ENCODE results near the gene PRR3. TPM values are rescaled to one million over a fixed set of nuclear protein-coding genes. Genes with fewer than 3 reads are reported as not detected.

Gene PRR3
- total RNA-seq, 1 donor from 2014 or later = 16.6 TPM

GRCh38 chr6:30555816-30556065 lies 1.4 kb upstream of the PRR3 start:
- no peak for DNase-seq (ENCODE audit: low spot score, unreplicated experiment)
- no peaks in the 10 kb centered on the region for H3K9me3 Mint-ChIP-seq (ENCODE audit: low read depth)
- H3K4me1 Mint-ChIP-seq (ENCODE audit: low read depth) = peaks cover 20% of the 10 kb centered on the region
- H3K36me3 Mint-ChIP-seq (ENCODE audit: insufficient read depth) = peaks cover 15% of the 10 kb centered on the region
- peak overlapping the region; percentile 99 for H3K27ac Mint-ChIP-seq
- H3K27me3 Mint-ChIP-seq = no peaks in the 10 kb centered on the region
- no peak for TF ChIP-seq CTCF (IDR thresholded peaks at IDR 0.05; ENCODE audit: unreplicated experiment)
- peak overlapping the region; percentile 96 for H3K4me3 Mint-ChIP-seq (ENCODE audit: low read depth)

- TF ChIP-seq CTCF (IDR thresholded peaks at IDR 0.05; ENCODE audit: unreplicated experiment) = no peak
- Mint-ChIP-seq H3K27ac (peak within 1 kb of the TSS; percentile 99), H3K4me3 (ENCODE audit: low read depth) (peak within 1 kb of the TSS; percentile 96), H3K4me1 (ENCODE audit: low read depth) (peaks cover 20% of the 10 kb centered on the region), H3K9me3 (ENCODE audit: low read depth) (no peaks in the 10 kb centered on the region), H3K36me3 (ENCODE audit: insufficient read depth) (peaks cover 12% of the 10 kb centered on the region), H3K27me3 (no peaks in the 10 kb centered on the region)
- DNase-seq (ENCODE audit: low spot score, unreplicated experiment) = peak; percentile 96
Observed at GRCh38 chr6:30556066-30556905, 809 bp upstream of the PRR3 start, which contains the start of gene GNL1. Gene GNL1, minus strand, starts transcription at chr6:30556489. Its CDS starts 286 bp downstream, at chr6:30556203.

DNA sequence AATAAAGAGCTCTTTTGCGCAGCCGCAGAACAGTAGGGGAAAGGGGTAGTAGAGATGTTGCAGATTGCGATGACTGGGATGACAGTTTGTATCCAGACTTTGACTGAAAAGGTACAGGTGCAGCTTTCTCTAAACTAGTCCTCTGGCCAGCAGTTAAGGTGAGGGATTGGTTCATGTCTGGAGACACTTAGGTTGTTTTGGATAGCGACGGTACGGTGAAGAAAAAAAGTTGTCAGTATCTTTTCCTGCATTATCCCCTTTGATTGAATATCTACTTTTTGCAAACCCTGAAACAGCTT lies 537 bp downstream of the PRR3 start:
- no peak for DNase-seq (ENCODE audit: low spot score, unreplicated experiment)
- Mint-ChIP-seq H3K36me3 (ENCODE audit: insufficient read depth) (peaks cover 10% of the 10 kb centered on the region), H3K27me3 (no peaks in the 10 kb centered on the region), H3K27ac (peak overlapping the region; percentile 99), H3K4me3 (ENCODE audit: low read depth) (peak overlapping the region; percentile 96), H3K9me3 (ENCODE audit: low read depth) (no peaks in the 10 kb centered on the region), H3K4me1 (ENCODE audit: low read depth) (peaks cover 20% of the 10 kb centered on the region)
- no peak for TF ChIP-seq CTCF (IDR thresholded peaks at IDR 0.05; ENCODE audit: unreplicated experiment)

DNA sequence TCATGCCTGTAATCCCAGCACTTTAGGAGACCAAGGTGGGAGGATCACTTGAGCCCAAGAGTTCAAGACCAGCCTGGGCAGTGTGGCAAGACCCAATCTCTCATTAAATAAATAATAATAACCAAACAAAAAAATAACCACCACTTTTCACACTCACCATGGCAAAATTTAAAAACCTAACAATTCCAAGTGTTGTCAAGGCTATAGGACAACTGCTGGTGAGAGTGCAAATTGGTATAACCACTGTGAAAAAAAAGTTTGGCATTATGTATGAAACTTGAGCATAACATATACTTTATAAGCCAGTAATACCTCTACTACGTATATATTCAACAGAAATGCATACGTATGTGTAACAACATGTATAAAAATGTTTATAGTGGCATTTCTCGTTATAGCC lies 3.8 kb downstream of the PRR3 start:
- Mint-ChIP-seq H3K27ac (no peak overlapping the region), H3K4me1 (ENCODE audit: low read depth) (peaks cover 14% of the 10 kb centered on the region), H3K27me3 (no peaks in the 10 kb centered on the region), H3K4me3 (ENCODE audit: low read depth) (no peak overlapping the region), H3K9me3 (ENCODE audit: low read depth) (no peaks in the 10 kb centered on the region), H3K36me3 (ENCODE audit: insufficient read depth) (peaks cover 11% of the 10 kb centered on the region)
- DNase-seq (ENCODE audit: low spot score, unreplicated experiment) = no peak
- TF ChIP-seq CTCF (IDR thresholded peaks at IDR 0.05; ENCODE audit: unreplicated experiment) = no peak

DNA sequence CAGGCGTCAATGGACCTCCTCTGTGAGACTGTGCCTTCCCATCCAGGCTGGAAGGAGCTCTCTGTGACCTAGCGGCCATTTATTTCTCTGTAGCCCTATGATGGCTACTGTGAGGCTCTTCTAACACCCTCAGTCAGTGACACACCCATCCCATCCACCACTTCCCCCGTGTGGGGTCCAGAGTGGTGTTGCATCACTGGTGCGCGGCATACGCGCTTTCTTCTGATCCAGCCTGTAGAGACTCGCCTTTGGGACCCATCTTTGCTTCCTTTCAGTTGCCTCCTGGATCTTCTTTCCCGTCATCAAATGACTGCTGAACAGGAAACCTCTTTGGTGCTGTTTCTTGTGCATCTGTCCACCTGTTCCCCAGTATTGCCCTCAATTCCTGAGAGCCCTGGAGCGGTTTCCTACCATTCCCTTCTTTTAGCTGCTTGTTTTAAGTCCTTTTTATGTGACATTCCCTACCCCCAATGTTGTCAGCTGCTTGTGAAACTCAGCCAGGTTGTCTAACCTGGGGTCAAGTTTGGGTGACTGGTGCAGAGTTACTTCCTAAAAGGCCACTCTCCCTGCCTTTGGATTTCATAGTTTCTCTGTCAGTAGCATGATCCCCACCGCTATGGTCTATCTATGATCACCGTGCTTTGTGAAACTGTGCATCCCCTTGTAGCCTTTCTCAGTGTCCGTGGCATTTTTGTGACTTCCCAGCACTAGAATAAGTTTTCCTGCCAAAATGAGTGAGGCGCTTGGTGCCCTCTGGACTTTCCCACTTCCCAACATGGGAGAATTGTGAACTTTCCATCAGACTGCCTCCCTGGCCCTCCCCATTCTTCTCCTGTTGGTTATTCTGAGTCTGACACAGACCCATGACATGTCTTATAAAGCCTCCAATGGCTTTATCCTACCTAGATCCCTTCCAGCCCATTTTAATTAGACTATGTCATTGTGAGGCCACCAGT lies 5.7 kb downstream of the PRR3 start:
- no peaks in the 10 kb centered on the region for H3K27me3 Mint-ChIP-seq
- H3K4me1 Mint-ChIP-seq (ENCODE audit: low read depth) = peaks cover 7% of the 10 kb centered on the region
- no peak overlapping the region for H3K4me3 Mint-ChIP-seq (ENCODE audit: low read depth)
- no peak for DNase-seq (ENCODE audit: low spot score, unreplicated experiment)
- peaks cover 11% of the 10 kb centered on the region for H3K36me3 Mint-ChIP-seq (ENCODE audit: insufficient read depth)
- H3K9me3 Mint-ChIP-seq (ENCODE audit: low read depth) = no peaks in the 10 kb centered on the region
- TF ChIP-seq CTCF (IDR thresholded peaks at IDR 0.05; ENCODE audit: unreplicated experiment) = no peak
- no peak overlapping the region for H3K27ac Mint-ChIP-seq

Measured in progenitor cell of endocrine pancreas (in vitro differentiated cells).